C4-2B (cell line): ENCODE measurements around the gene LYSMD2.

Experiments
- H3K27ac ChIP-seq: fragments of 450-650 bp; 2 replicates; pipeline ENCODE4 v1.5.1; 2017
- ZFX ChIP-seq: fragments of 450-650 bp; IDR thresholded peaks from 2 replicates; pipeline ENCODE4 v1.6.1; 2017
- TF ChIP-seq, protein P1 (sequence below): fragments of 450-650 bp; conservative IDR thresholded peaks from 2 replicates; pipeline ENCODE4 v1.5.1; 2017; ENCODE audit warnings: mild to moderate bottlenecking

The LYSMD2 gene

DNA sequence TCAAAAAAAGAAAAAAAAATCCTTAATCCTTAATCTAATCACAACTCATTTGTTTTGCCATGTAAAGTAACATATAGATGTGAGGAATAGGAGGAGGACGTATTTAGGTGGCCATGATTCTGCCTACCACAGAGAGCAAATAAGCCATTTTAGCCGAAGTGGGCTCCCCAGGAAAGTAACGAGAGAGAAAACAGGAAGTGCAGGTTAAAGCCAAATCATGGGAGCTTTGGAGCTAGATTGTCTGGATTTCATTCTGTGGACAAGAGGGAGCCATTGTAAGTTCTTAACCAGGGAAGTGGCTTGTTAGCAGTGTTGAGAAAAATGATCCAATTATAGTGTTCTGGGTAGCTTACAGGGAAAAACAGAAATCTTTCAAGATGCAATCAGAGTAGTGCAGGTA is 23.4 kb upstream of the LYSMD2 start:
- TF ChIP-seq, protein P1, sequence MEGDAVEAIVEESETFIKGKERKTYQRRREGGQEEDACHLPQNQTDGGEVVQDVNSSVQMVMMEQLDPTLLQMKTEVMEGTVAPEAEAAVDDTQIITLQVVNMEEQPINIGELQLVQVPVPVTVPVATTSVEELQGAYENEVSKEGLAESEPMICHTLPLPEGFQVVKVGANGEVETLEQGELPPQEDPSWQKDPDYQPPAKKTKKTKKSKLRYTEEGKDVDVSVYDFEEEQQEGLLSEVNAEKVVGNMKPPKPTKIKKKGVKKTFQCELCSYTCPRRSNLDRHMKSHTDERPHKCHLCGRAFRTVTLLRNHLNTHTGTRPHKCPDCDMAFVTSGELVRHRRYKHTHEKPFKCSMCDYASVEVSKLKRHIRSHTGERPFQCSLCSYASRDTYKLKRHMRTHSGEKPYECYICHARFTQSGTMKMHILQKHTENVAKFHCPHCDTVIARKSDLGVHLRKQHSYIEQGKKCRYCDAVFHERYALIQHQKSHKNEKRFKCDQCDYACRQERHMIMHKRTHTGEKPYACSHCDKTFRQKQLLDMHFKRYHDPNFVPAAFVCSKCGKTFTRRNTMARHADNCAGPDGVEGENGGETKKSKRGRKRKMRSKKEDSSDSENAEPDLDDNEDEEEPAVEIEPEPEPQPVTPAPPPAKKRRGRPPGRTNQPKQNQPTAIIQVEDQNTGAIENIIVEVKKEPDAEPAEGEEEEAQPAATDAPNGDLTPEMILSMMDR, result no peak
- TF ChIP-seq ZFX, result no peak

DNA sequence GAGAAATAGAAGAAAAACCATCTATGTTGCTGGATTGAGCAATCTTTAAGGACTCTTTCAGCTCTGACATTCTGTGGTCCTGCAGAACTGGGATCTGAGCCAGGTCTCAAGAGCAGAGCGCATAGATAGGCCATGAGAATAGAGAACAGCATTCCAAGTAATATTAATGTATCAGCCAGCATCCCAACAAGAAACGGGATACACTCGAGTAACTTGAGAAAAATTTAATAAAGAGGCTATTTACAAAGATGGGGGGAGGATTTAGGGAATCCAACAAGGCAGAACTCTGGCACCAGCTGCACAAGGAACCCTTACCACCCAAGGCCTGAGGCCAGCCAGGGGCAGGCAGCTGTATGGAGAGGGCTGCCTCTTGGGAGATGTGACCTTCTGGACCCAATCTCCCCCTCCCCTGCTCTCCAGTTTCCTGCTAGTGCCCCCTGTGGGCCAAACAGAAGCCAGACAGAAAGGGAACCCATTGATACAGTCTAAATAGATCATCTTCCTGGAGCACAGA is 22.2 kb upstream of the LYSMD2 start:
- H3K27ac ChIP-seq, result no peak overlapping the region
- TF ChIP-seq, protein P1, result 0 out of 2 replicates have a peak, but pooled peaks have one; percentile 2
- no peak for TF ChIP-seq ZFX

More for the DNA sequence above, 23.4 kb upstream of the LYSMD2 start:
- no peak overlapping the region for H3K27ac ChIP-seq

DNA sequence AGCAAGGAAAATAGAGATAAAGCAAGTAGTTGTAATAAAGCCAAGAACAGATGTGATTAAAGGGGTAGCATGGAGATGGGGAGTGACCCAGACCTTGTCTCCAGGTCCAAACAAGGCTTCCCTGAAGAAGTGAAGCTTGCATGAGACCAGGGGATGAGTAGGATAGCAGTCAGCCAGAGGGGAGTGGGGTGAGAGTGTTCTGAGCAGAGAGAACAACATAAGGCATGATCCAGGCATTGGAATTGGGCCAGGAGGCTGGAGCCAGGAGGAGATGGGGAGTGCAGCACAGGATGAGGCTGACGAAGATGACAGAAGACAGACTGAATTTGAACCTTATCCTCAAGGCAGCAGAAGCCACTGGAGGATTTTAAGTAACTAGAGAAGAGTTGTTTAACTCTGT is 21.2 kb upstream of the LYSMD2 start:
- TF ChIP-seq, protein P1, result no peak
- no peak for TF ChIP-seq ZFX
- no peak overlapping the region for H3K27ac ChIP-seq

DNA sequence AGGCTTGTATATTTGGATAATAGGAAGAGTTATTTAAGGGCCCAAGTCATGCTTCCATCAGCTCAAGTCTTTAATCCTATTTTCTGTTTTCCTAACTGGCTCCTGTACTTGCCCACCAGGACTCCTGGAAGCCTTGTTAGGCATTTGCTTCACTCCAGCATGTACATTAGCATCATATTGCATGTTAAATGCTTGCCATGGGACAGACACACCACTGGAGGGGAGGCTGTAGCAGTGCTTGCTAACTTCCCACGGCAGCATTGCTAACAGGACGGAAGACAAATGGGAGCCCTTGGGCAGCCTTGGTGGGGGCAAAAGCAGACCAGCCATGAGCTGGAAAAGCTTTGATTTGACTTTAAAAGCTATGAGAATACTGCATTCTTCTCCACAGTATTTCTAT is 20.0 kb upstream of the LYSMD2 start:
- TF ChIP-seq, protein P1, result no peak
- no peak for TF ChIP-seq ZFX
- no peak overlapping the region for H3K27ac ChIP-seq

DNA sequence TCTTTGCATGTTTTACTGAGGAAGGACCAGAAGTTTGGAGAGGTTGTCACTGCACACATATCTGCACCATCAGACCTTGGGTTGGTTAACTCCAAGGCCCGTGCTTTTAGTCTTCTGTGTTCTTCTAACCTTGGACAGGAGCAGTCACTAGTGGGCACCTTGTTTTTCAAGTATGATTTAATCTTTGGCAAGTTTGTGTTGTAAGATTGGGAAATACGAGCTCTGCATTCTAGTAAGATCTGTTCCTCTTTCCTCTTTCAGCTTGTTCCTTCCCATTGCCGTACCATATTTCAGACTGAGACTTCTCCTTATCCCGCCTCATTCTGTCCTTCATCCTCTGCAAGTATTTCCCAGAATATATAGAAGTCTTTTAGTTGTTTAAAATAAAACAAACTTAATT is 19.0 kb upstream of the LYSMD2 start:
- no peak overlapping the region for H3K27ac ChIP-seq
- no peak for TF ChIP-seq ZFX
- TF ChIP-seq, protein P1, result no peak

DNA sequence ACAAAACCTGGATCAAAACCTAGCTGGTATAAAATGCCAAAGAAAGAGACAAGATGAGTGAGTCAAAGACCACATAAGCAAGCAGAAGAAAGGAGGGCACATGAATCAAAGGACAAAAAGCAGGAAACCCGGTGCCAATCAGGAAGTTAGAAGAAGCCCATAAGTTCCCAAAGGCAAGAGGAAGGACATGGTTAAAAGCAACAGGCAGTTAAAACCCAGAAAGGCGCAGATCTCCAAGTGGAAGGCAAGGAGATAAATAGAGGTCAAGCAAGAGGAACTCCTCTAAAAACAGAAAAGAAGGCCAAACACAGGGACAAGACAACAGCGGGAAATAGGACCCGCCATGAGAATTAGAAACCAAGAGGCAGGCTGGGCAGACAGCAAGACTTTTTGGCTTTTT is 18.3 kb upstream of the LYSMD2 start:
- TF ChIP-seq, protein P1, result no peak
- no peak for TF ChIP-seq ZFX
- H3K27ac ChIP-seq, result no peak overlapping the region

DNA sequence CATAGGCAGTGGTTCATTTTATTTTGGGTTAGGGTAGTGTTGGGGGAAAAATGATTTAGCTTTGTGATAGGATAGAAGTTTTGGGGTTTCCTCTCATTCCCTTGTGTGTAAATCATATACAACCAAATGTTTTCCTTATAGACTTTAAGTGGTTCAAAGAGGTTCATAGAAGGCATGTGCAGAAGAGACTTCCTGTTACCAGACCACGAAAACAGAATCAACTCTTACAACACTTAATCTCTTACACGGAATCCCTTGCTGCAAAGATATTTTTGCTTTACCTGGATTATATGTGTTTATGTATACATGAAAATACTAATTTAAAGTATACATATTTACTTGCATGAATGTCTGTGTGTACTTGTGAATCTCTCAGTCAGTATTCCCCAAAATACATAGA is 16.8 kb upstream of the LYSMD2 start:
- TF ChIP-seq, protein P1, result no peak
- no peak for TF ChIP-seq ZFX
- no peak overlapping the region for H3K27ac ChIP-seq
